HepG2 (cell line): ENCODE data around the gene DLG1. TPM values are rescaled to one million over a fixed set of nuclear protein-coding genes. Genes with fewer than 3 reads are reported as not detected.

Experiments
- ATF7 ChIP-seq, 2 experiments: fragments of 450-650 bp in 1 of 2; sonication (generic) in 1 of 2; formaldehyde crosslinking in 1 of 2; IDR thresholded peaks; 2 replicates each; pipeline versions ENCODE4 v1.4.0 to v1.6.1; 2016 to 2020; ENCODE audit warnings: antibody characterized with exemption in 1 of 2, mild to moderate bottlenecking in 1 of 2, missing genetic modification reagents in 1 of 2
- CREM ChIP-seq, 2 experiments: sonication (generic) in 1 of 2; formaldehyde crosslinking in 1 of 2; IDR thresholded peaks; 2 replicates each; pipeline versions ENCODE4 v1.4.0 to v1.6.1; 2016 to 2020; ENCODE audit warnings: antibody characterized with exemption in 1 of 2, mild to moderate bottlenecking in 1 of 2, missing genetic modification reagents in 1 of 2
- ELF1 ChIP-seq: sonication (generic); formaldehyde crosslinking; IDR thresholded peaks from 2 replicates; pipeline ENCODE4 v1.4.0; 2020; ENCODE audit warnings: missing genetic modification reagents
- KAT8 ChIP-seq: IDR thresholded peaks from 2 replicates; pipeline ENCODE4 v1.6.1; 2016; ENCODE audit warnings: missing genetic modification reagents, missing compliant biosample characterization
- KDM5B ChIP-seq: sonication (generic); formaldehyde crosslinking; IDR thresholded peaks from 2 replicates; pipeline ENCODE4 v1.4.0; 2020; ENCODE audit warnings: missing genetic modification reagents, mild to moderate bottlenecking, borderline replicate concordance
- NFRKB ChIP-seq: fragments of 450-650 bp; IDR thresholded peaks from 2 replicates; pipeline ENCODE4 v1.6.1; 2017
- RBM39 ChIP-seq: fragments of 200-400 bp; formaldehyde crosslinking; IDR thresholded peaks from one replicate; pipeline ENCODE4 v1.6.1; 2018; ENCODE audit warnings: antibody characterized with exemption, mild to moderate bottlenecking, low read depth, low read length; ENCODE audit not compliant: poor library complexity, severe bottlenecking
- RFX1 ChIP-seq: fragments of 450-650 bp; IDR thresholded peaks from 2 replicates; pipeline ENCODE4 v1.6.1; 2017
- SSRP1 ChIP-seq: IDR thresholded peaks from 2 replicates; pipeline ENCODE4 v1.6.1; 2016; ENCODE audit warnings: control low read depth
- ZNF101 ChIP-seq: sonication (generic); formaldehyde crosslinking; IDR thresholded peaks from 2 replicates; pipeline ENCODE4 v1.4.0; 2020; ENCODE audit warnings: mild to moderate bottlenecking, low read depth, missing genetic modification reagents, borderline replicate concordance
- ZNF12 ChIP-seq: sonication (generic); formaldehyde crosslinking; IDR thresholded peaks from 2 replicates; pipeline ENCODE4 v1.5.0; 2020; ENCODE audit warnings: missing genetic modification reagents
- ZNF616 ChIP-seq: sonication (generic); formaldehyde crosslinking; IDR thresholded peaks from 2 replicates; pipeline ENCODE4 v1.5.0; 2020; ENCODE audit warnings: low read depth, mild to moderate bottlenecking, missing genetic modification reagents
- ZNF678 ChIP-seq: sonication (generic); formaldehyde crosslinking; IDR thresholded peaks from 2 replicates; pipeline ENCODE4 v1.4.0; 2020; ENCODE audit warnings: mild to moderate bottlenecking, missing genetic modification reagents
- ZZZ3 ChIP-seq: sonication (generic); formaldehyde crosslinking; IDR thresholded peaks from 2 replicates; pipeline ENCODE4 v1.4.0; 2020; ENCODE audit warnings: missing genetic modification reagents, mild to moderate bottlenecking, borderline replicate concordance
- polyA plus RNA-seq, 8 experiments: library from polyadenylated mRNA; depleted of rRNA in 3 of 8; stranded (reverse) in 7 of 8; unstranded in 1 of 8; fragments of >200 nt; fragmentation: Illumina TruSeq in 4 of 8; extraction: Trizol in 4 of 8; gene quantifications; 2 replicates each; pipeline versions ENCODE4 v1.2.1 to v1.2.3, GENCODE V29; 2011 to 2016; ENCODE audit warnings: low read depth in 4 of 8, missing spikeins in 1 of 8, mixed read lengths in 1 of 8; ENCODE audit not compliant: insufficient read depth in 1 of 8
- total RNA-seq, 5 experiments: library from RNA; depleted of rRNA; stranded (reverse); fragments of >200 nt; fragmentation: Illumina TruSeq; extraction: Trizol; gene quantifications; 2 replicates each; pipeline ENCODE4 v1.2.3, GENCODE V29; 2016; ENCODE audit warnings: low read depth in 1 of 5
- TF ChIP-seq, protein P1 (sequence below): sonication (generic); formaldehyde crosslinking; IDR thresholded peaks from 2 replicates; pipeline ENCODE4 v1.9.0; 2022; ENCODE audit warnings: missing genetic modification reagents, mild to moderate bottlenecking, borderline replicate concordance
- TF ChIP-seq, protein P2 (sequence below): sonication (generic); formaldehyde crosslinking; IDR thresholded peaks from 2 replicates; pipeline ENCODE4 v1.5.1; 2020; ENCODE audit warnings: missing genetic modification reagents, mild to moderate bottlenecking, borderline replicate concordance
- TF ChIP-seq, protein P3 (sequence below): sonication (generic); formaldehyde crosslinking; IDR thresholded peaks from 2 replicates; pipeline ENCODE4 v1.4.0; 2020; ENCODE audit warnings: missing genetic modification reagents
- TF ChIP-seq, protein P4 (sequence below): sonication (generic); formaldehyde crosslinking; IDR thresholded peaks from 2 replicates; pipeline ENCODE4 v1.4.0; 2020; ENCODE audit warnings: missing genetic modification reagents

Gene DLG1
- total and polyA plus RNA-seq, 2 of the 13 experiments (the other 11 are each of a cell fraction or from before 2014, with no cell fraction given): 30.5 to 104 TPM

DNA sequence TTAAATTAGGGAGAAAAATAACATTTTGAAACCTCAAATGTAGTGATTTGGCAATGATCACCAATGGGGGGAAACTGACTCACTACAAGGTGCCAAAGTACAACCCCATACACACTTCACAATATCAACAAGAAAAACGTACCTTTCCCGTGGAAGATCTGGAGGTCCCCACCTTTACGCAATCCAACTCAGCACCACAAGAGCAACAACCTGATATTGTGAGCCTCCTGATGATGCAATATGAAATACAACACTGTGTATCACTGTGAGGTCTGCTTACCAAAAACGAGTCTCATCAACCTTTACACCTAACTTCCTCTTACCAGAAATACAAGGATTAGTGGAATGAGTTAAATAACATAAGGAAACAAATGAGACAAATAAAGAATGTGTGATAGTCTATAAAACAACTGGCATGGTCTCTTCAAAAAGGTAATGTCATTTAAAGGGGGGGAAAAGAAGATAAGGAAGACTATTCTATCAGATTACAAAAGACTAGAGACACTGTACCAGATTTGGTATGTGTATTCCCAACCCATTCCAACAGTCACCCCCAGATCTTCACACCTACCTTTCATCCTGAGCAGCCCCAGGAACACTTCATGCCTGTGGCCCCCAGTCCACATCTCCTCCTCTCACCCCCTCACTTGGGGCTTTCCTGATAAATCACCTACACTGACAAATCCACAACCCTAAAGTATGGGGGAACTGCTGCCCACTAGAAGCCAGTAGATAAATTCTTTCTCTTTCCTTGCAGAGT, 27.7 kb downstream of the DLG1 start (continued):
- 0 out of 2 replicates have a peak, but pooled peaks have one; percentile 40 for TF ChIP-seq SSRP1 (CRISPR knock-in tag)
- no peak for TF ChIP-seq RBM39
- TF ChIP-seq KDM5B (CRISPR knock-in tag): no peak
- TF ChIP-seq RFX1: no peak
- no peak for TF ChIP-seq ZNF678 (CRISPR knock-in tag)
- TF ChIP-seq ZNF101 (CRISPR knock-in tag): no peak
- TF ChIP-seq, protein P1, sequence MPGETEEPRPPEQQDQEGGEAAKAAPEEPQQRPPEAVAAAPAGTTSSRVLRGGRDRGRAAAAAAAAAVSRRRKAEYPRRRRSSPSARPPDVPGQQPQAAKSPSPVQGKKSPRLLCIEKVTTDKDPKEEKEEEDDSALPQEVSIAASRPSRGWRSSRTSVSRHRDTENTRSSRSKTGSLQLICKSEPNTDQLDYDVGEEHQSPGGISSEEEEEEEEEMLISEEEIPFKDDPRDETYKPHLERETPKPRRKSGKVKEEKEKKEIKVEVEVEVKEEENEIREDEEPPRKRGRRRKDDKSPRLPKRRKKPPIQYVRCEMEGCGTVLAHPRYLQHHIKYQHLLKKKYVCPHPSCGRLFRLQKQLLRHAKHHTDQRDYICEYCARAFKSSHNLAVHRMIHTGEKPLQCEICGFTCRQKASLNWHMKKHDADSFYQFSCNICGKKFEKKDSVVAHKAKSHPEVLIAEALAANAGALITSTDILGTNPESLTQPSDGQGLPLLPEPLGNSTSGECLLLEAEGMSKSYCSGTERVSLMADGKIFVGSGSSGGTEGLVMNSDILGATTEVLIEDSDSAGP (CRISPR knock-in tag): no peak
- no peak for TF ChIP-seq KAT8 (CRISPR knock-in tag)
- TF ChIP-seq CREM (IDR thresholded peaks at IDR 0.05): 0 out of 2 replicates have a peak, but pooled peaks have one; percentile 14
- TF ChIP-seq CREM (CRISPR knock-in tag; IDR thresholded peaks at IDR 0.05): no peak
- TF ChIP-seq NFRKB: no peak
- TF ChIP-seq, protein P2, sequence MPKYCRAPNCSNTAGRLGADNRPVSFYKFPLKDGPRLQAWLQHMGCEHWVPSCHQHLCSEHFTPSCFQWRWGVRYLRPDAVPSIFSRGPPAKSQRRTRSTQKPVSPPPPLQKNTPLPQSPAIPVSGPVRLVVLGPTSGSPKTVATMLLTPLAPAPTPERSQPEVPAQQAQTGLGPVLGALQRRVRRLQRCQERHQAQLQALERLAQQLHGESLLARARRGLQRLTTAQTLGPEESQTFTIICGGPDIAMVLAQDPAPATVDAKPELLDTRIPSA: no peak
- TF ChIP-seq ATF7 (IDR thresholded peaks at IDR 0.05): peak; percentile 66
- no peak for TF ChIP-seq ATF7 (CRISPR knock-in tag; IDR thresholded peaks at IDR 0.05)
- no peak for TF ChIP-seq ELF1 (CRISPR knock-in tag)
- TF ChIP-seq ZZZ3: no peak
- peak; percentile 31; the same call in 1 of the 2 replicates for TF ChIP-seq ZNF12 (CRISPR knock-in tag)
- TF ChIP-seq, protein P3, sequence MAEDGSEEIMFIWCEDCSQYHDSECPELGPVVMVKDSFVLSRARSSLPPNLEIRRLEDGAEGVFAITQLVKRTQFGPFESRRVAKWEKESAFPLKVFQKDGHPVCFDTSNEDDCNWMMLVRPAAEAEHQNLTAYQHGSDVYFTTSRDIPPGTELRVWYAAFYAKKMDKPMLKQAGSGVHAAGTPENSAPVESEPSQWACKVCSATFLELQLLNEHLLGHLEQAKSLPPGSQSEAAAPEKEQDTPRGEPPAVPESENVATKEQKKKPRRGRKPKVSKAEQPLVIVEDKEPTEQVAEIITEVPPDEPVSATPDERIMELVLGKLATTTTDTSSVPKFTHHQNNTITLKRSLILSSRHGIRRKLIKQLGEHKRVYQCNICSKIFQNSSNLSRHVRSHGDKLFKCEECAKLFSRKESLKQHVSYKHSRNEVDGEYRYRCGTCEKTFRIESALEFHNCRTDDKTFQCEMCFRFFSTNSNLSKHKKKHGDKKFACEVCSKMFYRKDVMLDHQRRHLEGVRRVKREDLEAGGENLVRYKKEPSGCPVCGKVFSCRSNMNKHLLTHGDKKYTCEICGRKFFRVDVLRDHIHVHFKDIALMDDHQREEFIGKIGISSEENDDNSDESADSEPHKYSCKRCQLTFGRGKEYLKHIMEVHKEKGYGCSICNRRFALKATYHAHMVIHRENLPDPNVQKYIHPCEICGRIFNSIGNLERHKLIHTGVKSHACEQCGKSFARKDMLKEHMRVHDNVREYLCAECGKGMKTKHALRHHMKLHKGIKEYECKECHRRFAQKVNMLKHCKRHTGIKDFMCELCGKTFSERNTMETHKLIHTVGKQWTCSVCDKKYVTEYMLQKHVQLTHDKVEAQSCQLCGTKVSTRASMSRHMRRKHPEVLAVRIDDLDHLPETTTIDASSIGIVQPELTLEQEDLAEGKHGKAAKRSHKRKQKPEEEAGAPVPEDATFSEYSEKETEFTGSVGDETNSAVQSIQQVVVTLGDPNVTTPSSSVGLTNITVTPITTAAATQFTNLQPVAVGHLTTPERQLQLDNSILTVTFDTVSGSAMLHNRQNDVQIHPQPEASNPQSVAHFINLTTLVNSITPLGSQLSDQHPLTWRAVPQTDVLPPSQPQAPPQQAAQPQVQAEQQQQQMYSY (CRISPR knock-in tag): no peak
- no peak for TF ChIP-seq ZNF616
- TF ChIP-seq, protein P4, sequence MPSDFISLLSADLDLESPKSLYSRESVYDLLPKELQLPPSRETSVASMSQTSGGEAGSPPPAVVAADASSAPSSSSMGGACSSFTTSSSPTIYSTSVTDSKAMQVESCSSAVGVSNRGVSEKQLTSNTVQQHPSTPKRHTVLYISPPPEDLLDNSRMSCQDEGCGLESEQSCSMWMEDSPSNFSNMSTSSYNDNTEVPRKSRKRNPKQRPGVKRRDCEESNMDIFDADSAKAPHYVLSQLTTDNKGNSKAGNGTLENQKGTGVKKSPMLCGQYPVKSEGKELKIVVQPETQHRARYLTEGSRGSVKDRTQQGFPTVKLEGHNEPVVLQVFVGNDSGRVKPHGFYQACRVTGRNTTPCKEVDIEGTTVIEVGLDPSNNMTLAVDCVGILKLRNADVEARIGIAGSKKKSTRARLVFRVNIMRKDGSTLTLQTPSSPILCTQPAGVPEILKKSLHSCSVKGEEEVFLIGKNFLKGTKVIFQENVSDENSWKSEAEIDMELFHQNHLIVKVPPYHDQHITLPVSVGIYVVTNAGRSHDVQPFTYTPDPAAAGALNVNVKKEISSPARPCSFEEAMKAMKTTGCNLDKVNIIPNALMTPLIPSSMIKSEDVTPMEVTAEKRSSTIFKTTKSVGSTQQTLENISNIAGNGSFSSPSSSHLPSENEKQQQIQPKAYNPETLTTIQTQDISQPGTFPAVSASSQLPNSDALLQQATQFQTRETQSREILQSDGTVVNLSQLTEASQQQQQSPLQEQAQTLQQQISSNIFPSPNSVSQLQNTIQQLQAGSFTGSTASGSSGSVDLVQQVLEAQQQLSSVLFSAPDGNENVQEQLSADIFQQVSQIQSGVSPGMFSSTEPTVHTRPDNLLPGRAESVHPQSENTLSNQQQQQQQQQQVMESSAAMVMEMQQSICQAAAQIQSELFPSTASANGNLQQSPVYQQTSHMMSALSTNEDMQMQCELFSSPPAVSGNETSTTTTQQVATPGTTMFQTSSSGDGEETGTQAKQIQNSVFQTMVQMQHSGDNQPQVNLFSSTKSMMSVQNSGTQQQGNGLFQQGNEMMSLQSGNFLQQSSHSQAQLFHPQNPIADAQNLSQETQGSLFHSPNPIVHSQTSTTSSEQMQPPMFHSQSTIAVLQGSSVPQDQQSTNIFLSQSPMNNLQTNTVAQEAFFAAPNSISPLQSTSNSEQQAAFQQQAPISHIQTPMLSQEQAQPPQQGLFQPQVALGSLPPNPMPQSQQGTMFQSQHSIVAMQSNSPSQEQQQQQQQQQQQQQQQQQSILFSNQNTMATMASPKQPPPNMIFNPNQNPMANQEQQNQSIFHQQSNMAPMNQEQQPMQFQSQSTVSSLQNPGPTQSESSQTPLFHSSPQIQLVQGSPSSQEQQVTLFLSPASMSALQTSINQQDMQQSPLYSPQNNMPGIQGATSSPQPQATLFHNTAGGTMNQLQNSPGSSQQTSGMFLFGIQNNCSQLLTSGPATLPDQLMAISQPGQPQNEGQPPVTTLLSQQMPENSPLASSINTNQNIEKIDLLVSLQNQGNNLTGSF (CRISPR knock-in tag): no peak
